ES-I3 (cell line): ENCODE results near the gene CTXN3.

Experiments used
- H3K36me3 ChIP-seq: 2 replicates; pipeline ENCODE4 v1.6.1; 2013; ENCODE audit warnings: mild to moderate bottlenecking, low read length, control low read depth, moderate library complexity; ENCODE audit not compliant: insufficient read depth
- H3K4me1 ChIP-seq: 2 replicates; pipeline ENCODE4 v1.6.1; 2013; ENCODE audit warnings: mild to moderate bottlenecking, control low read depth, low read length; ENCODE audit not compliant: insufficient read depth
- H3K9ac ChIP-seq: 2 replicates; pipeline ENCODE4 v1.6.1; 2013; ENCODE audit warnings: low read depth, mild to moderate bottlenecking, low read length, moderate library complexity
- H3K9me3 ChIP-seq: 2 replicates; pipeline ENCODE4 v1.6.1; 2013; ENCODE audit warnings: mild to moderate bottlenecking, low read length, moderate library complexity; ENCODE audit not compliant: control insufficient read depth, insufficient read depth

The CTXN3 gene

GRCh38 chr5:127649018-127649439, at the start of gene CTXN3:
CTXN3 (plus strand) TSS chr5:127649082; CDS start chr5:127657522, 8,440 bp downstream.
- Histone ChIP-seq H3K9ac (no peak within 1 kb of the TSS), H3K4me1 (peaks cover 15% of the 10 kb centered on the region; the same call in 1 of the 2 replicates), H3K36me3 (no peaks in the 10 kb centered on the region), H3K9me3 (no peaks in the 10 kb centered on the region)

DNA sequence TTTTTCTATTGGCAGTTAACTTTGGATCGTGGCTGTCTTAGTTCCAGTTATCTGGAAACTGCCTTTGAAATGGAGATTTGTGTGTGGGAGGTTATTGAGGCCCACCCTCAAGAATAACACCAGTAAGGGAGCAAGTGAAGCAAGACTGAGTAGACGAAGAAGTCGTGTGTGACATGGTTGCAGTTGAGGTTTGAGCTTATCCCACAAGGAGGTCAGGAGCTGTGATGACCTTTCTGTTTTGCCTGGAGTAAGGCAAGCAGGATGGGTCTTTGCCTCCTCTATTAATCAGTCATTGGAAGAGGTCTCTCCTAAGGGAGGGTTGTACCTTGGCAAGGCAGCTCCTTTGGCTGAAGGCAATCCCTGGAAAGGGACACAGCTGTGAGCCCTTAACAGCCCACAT, 49.6 kb upstream of the CTXN3 start:
- Histone ChIP-seq H3K36me3 (no peaks in the 10 kb centered on the region; the same call in 1 of the 2 replicates), H3K4me1 (peaks cover 7% of the 10 kb centered on the region; the same call in 1 of the 2 replicates), H3K9me3 (0 out of 2 replicates have a peak, but pooled peaks cover 3% of the 10 kb centered on the region), H3K9ac (no peak overlapping the region)

DNA sequence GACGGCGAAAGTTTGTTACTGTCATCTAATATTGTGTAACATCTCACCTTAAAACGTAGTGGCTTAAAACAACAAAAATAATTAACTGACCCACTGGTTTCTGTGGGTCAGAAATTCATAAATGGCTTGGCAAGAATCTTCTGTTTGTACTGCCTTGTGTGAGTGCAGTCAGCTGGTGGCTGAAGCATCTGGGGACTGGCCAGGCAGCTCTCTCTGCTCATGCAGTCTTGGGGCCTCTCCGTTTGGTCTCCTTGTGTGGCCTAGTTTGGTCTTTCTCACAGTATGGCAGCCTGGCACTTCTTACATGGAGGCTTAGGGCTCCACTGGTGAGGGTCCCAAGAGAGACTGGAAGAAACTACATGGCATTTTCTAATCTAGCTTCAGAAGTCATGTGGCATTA, 49.0 kb upstream of the CTXN3 start:
- Histone ChIP-seq H3K36me3 (no peaks in the 10 kb centered on the region; the same call in 1 of the 2 replicates), H3K9me3 (0 out of 2 replicates have a peak, but pooled peaks cover 3% of the 10 kb centered on the region), H3K4me1 (peaks cover 7% of the 10 kb centered on the region; the same call in 1 of the 2 replicates), H3K9ac (no peak overlapping the region)

GRCh38 chr5:127601111-127601510, 47.8 kb upstream of the CTXN3 start:
- Histone ChIP-seq H3K4me1 (peaks cover 7% of the 10 kb centered on the region; the same call in 1 of the 2 replicates), H3K9me3 (0 out of 2 replicates have a peak, but pooled peaks cover 3% of the 10 kb centered on the region), H3K9ac (no peak overlapping the region), H3K36me3 (no peaks in the 10 kb centered on the region; the same call in 1 of the 2 replicates)

DNA sequence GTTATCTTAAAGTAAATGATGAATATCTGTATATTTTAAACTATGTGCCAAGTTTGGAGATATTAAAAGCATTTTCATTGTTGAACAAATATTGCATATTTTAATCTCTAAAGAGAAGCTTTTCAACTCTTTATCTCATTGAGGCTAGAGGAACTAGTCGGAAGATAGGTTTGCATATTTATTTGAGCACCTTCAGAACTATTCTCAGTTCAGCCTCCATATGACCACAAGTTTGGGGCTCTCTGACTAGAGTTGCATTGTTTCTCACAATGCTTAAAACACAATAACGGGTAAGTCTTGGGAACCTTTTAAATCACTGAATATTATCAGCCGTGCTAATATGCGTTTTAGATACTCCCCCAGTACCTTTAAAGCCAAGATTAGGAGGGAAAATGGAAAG, 47.3 kb upstream of the CTXN3 start:
- Histone ChIP-seq H3K9ac (no peak overlapping the region), H3K4me1 (peaks cover 7% of the 10 kb centered on the region; the same call in 1 of the 2 replicates), H3K36me3 (no peaks in the 10 kb centered on the region; the same call in 1 of the 2 replicates), H3K9me3 (0 out of 2 replicates have a peak, but pooled peaks cover 3% of the 10 kb centered on the region)

- H3K4me1 ChIP-seq: peaks cover 7% of the 10 kb centered on the region; the same call in 1 of the 2 replicates
- no peaks in the 10 kb centered on the region; the same call in 1 of the 2 replicates for H3K36me3 ChIP-seq
These were observed 46.4 kb upstream of the CTXN3 start for GRCh38 chr5:127602481-127602880.

GRCh38 chr5:127602896-127603844, 45.7 kb upstream of the CTXN3 start:
- Histone ChIP-seq H3K9ac (no peak overlapping the region), H3K4me1 (peaks cover 7% of the 10 kb centered on the region; the same call in 1 of the 2 replicates), H3K36me3 (no peaks in the 10 kb centered on the region; the same call in 1 of the 2 replicates), H3K9me3 (0 out of 2 replicates have a peak, but pooled peaks cover 3% of the 10 kb centered on the region)

More at GRCh38 chr5:127602481-127602880, 46.4 kb upstream of the CTXN3 start:
- H3K9ac ChIP-seq: no peak overlapping the region
- H3K9me3 ChIP-seq: 0 out of 2 replicates have a peak, but pooled peaks cover 3% of the 10 kb centered on the region

DNA sequence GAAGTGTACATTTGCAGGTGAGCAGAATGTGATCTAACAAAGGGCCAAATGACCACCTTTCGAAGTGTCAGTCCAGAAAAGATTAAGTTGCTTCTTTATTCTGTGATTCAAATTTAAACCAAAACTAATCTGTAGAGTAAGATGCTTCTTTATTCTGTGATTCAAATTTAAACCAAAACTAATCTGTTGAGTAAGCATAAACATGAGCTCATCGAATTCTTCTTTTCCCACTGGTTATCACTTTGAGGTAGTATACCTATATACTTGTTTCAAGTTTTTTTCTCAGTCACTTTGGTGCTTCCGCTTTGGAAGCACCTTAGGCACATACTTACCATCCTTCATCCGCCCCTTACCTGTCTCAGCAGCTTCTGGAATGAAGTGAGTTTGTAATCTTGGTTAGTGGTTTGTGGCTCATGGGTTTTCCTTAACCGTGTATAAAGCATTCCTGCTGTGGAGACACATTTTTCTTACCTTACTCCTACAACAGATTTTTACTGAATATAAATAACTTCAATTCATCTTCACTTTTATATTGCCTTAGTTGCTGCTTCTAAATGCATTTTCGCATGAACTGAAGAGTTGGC, 40.7 kb upstream of the CTXN3 start:
- H3K9me3 ChIP-seq: no peaks in the 10 kb centered on the region
- no peak overlapping the region for H3K9ac ChIP-seq
- H3K36me3 ChIP-seq: no peaks in the 10 kb centered on the region
- peaks cover 14% of the 10 kb centered on the region; the same call in 1 of the 2 replicates for H3K4me1 ChIP-seq

DNA sequence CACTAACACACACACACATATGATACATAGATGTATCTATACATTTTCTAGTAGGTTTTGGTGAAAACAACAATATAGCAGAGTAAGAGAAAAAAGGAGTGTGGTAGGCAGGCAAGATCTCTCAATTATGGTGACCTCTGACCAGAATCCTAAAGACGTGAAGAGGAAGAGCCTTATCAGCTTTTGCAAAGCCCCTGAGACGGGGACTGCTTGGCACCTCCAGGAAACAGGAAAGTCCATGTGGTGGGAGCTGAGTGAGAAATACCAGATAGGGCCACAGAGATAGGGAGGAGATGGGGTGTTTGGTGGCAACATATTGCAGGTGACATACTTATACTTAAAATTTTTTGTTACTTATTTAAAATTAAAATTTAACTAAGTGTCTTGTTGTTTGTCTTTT, 39.9 kb upstream of the CTXN3 start:
- no peaks in the 10 kb centered on the region for H3K36me3 ChIP-seq
- H3K9me3 ChIP-seq: no peaks in the 10 kb centered on the region
- no peak overlapping the region for H3K9ac ChIP-seq
- H3K4me1 ChIP-seq: peaks cover 7% of the 10 kb centered on the region; the same call in 1 of the 2 replicates

DNA sequence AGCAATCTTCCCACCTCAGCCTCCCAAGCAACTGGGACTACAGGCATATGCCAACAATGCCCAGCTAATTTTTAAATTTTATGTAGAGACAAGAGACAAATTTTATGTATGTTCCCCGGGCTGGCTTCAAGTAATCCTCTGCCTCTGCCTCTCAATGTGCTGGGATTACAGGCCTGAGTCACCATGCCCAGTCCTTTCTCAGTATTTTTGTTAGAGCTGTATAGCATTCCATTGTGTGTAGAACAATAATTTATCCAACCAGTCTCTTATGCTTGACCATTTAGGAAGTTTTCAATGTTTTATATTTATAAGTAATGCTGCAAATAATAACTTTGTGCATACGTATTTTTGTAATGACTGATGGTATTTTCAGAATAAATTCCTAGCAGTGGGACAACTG, 38.9 kb upstream of the CTXN3 start:
- Histone ChIP-seq H3K36me3 (no peaks in the 10 kb centered on the region), H3K9ac (no peak overlapping the region), H3K9me3 (no peaks in the 10 kb centered on the region), H3K4me1 (peaks cover 7% of the 10 kb centered on the region; the same call in 1 of the 2 replicates)

DNA sequence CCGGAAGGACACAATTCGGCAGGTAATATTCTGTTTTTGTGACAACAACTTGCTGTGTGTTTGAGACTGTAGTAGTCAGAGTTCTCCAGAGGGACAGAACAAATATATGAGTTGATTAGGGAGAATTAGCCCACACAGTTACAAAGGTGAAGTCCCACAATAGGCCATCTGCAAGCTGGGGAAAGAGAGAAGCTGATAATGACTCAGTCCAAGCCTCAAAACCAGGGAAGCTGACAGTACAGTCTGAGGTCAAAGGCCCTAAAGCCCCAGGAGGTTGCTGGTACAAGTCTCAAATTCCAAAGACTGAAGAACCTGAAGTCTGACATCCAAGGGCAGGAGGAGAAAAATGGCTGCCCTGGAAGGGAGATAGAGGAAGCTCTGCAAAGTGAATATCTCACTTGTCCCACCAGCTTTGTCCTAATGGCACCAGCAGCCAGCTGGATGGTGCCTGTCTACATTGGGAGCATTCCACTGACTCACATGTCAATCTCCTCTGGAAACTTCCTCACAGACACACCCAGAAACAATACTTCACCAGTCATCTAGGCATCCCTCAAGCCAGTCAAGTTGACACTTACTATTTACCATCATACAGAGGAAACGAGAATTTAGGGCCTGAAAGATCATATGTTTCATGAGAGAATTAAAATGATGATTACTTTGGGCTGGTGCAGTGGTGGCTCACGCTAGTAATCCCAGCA, 36.3 kb upstream of the CTXN3 start:
- peaks cover 7% of the 10 kb centered on the region; the same call in 1 of the 2 replicates for H3K4me1 ChIP-seq
- H3K9me3 ChIP-seq: no peaks in the 10 kb centered on the region
- H3K36me3 ChIP-seq: no peaks in the 10 kb centered on the region
- no peak overlapping the region for H3K9ac ChIP-seq

DNA sequence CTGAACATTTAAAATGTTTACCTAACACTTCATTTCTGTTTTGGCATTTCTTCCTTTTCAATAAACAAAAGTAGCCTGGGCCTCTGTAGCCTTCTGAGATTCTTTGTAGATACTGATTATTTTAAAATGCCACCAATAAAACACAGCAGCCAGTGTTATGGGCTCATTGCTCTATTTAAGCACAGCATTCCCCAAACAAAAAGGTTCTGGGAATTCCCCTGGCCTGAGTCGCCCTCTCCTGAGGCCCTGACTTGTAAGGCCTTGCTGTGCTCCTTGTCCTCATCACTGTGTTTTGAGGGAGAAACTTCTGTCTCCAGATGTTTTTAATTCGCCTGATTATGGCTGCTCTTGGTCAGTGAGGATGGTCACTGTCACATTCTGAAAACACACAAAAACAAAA, 33.0 kb upstream of the CTXN3 start:
- H3K9me3 ChIP-seq: no peaks in the 10 kb centered on the region
- H3K9ac ChIP-seq: no peak overlapping the region
- no peaks in the 10 kb centered on the region for H3K4me1 ChIP-seq
- no peaks in the 10 kb centered on the region for H3K36me3 ChIP-seq

- Histone ChIP-seq H3K9me3 (no peaks in the 10 kb centered on the region), H3K4me1 (no peaks in the 10 kb centered on the region), H3K36me3 (no peaks in the 10 kb centered on the region), H3K9ac (no peak overlapping the region)
These were observed 28.9 kb upstream of the CTXN3 start for GRCh38 chr5:127619908-127620479.
